HL-60 (cell line): ENCODE results near the gene AMPD2.

Experiments
- CTCF ChIP-seq: IDR thresholded peaks from one replicate; pipeline ENCODE4 v1.5.1; 2011; ENCODE audit warnings: low read length, control low read depth, inconsistent platforms; ENCODE audit not compliant: insufficient read depth
- POLR2AphosphoS5 ChIP-seq: IDR thresholded peaks from 2 replicates; pipeline ENCODE4 v1.6.1; 2012; ENCODE audit warnings: low read depth

GRCh38 chr1:109657970-109658369 is 38.3 kb downstream of the AMPD2 start:
- TF ChIP-seq CTCF (no peak), POLR2AphosphoS5 (no peak)
